H1 (cell line): Measurements from ENCODE around the gene URB2. TPM values are rescaled to one million over a fixed set of nuclear protein-coding genes. Genes with fewer than 3 reads are reported as not detected.

Source experiments
- CTCF ChIA-PET: fragments of 300-600 bp; sonication (Branson Sonifier 250); formaldehyde crosslinking; loops from one replicate; lab custom pipeline; 2021; ENCODE audit not compliant: partially characterized antibody; lab: Charles Lee
- POLR2A ChIA-PET: fragments of 300-600 bp; sonication (Branson Sonifier 250); formaldehyde crosslinking; loops from one replicate; lab custom pipeline; 2021; ENCODE audit warnings: inconsistent platforms; ENCODE audit not compliant: partially characterized antibody; lab: Charles Lee
- DNase-seq, 2 experiments: peaks; one replicate each; pipeline versions ENCODE4 v3.0.0 to v3.0.0-alpha.2; 2010 to 2022; ENCODE audit warnings: low spot score in 2 of 2, low read depth in 1 of 2, mixed read lengths in 1 of 2
- FAIRE-seq: peaks from 2 replicates; lab custom pipeline; 2011; peaks lifted over from hg19 to GRCh38; lab: Jason Lieb, UNC
- H2AFZ ChIP-seq: 2 replicates; pipeline ENCODE4 v1.8.1; 2012; ENCODE audit warnings: low read length, inconsistent platforms
- H2AK5ac ChIP-seq: 2 replicates; pipeline ENCODE4 v1.6.1; 2013; ENCODE audit warnings: low read depth, low read length
- H2BK120ac ChIP-seq: replicated peaks from 2 replicates; pipeline ENCODE3; 2013; ENCODE audit warnings: low read depth, low read length, inconsistent platforms
- H2BK12ac ChIP-seq: 2 replicates; pipeline ENCODE4 v1.6.1; 2013; ENCODE audit warnings: low read depth, low read length
- H2BK15ac ChIP-seq: 2 replicates; pipeline ENCODE4 v1.6.1; 2013; ENCODE audit warnings: low read length
- H2BK20ac ChIP-seq: 2 replicates; pipeline ENCODE4 v1.6.1; 2013; ENCODE audit warnings: low read length
- H2BK5ac ChIP-seq: 2 replicates; pipeline ENCODE4 v1.6.1; 2013; ENCODE audit warnings: low read depth, low read length
- H3K14ac ChIP-seq: 2 replicates; pipeline ENCODE4 v1.6.1; 2013; ENCODE audit warnings: inconsistent platforms; ENCODE audit not compliant: insufficient read length
- H3K18ac ChIP-seq: 2 replicates; pipeline ENCODE4 v1.6.1; 2013; ENCODE audit warnings: low read length; ENCODE audit errors: extremely low read depth
- H3K23ac ChIP-seq: 2 replicates; pipeline ENCODE4 v1.6.1; 2013; ENCODE audit warnings: inconsistent platforms; ENCODE audit not compliant: insufficient read length
- H3K23me2 ChIP-seq: 2 replicates; pipeline ENCODE4 v1.6.1; 2013; ENCODE audit warnings: low read depth, low read length
- H3K27ac ChIP-seq: 2 replicates; pipeline ENCODE4 v1.6.1; 2011; ENCODE audit warnings: low read depth, low read length, inconsistent platforms
- H3K27me3 ChIP-seq, 4 experiments: replicated peaks in 1 of 4; 1 replicate in 1 of 4; 2 replicates in 3 of 4; pipeline versions ENCODE4 v1.6.1 to v1.8.1; 2011 to 2013; ENCODE audit warnings: low read length in 3 of 4, mild to moderate bottlenecking in 3 of 4, inconsistent platforms in 2 of 4, mixed read lengths in 2 of 4, moderate library complexity in 1 of 4; ENCODE audit not compliant: control insufficient read depth in 3 of 4, insufficient read depth in 3 of 4; ENCODE audit errors: extremely low read depth in 1 of 4
- H3K36me3 ChIP-seq, 4 experiments: 2 replicates each; pipeline versions ENCODE4 v1.6.1 to v1.8.1; 2011 to 2013; ENCODE audit warnings: mild to moderate bottlenecking in 4 of 4, low read length in 3 of 4, moderate library complexity in 2 of 4, control low read depth in 1 of 4, inconsistent platforms in 1 of 4; ENCODE audit not compliant: insufficient read depth in 4 of 4, control insufficient read depth in 2 of 4
- H3K4ac ChIP-seq: replicated peaks from 2 replicates; pipeline ENCODE3; 2013; ENCODE audit warnings: low read length, low read depth, mixed read lengths, inconsistent platforms; ENCODE audit not compliant: insufficient read length
- H3K4me1 ChIP-seq, 4 experiments: replicated peaks in 1 of 4; 1 replicate in 1 of 4; 2 replicates in 3 of 4; pipeline versions ENCODE4 v1.6.1 to v1.8.1; 2011 to 2013; ENCODE audit warnings: low read length in 3 of 4, inconsistent platforms in 2 of 4, mixed read lengths in 1 of 4; ENCODE audit not compliant: insufficient read depth in 4 of 4, control insufficient read depth in 3 of 4
- H3K4me2 ChIP-seq, 2 experiments: 2 replicates each; pipeline versions ENCODE4 v1.6.1 to v1.8.1; 2011 to 2013; ENCODE audit warnings: low read depth in 2 of 2, low read length in 2 of 2, control low read depth in 1 of 2, inconsistent platforms in 1 of 2, mild to moderate bottlenecking in 1 of 2; ENCODE audit not compliant: insufficient read depth in 1 of 2
- H3K4me3 ChIP-seq, 4 experiments: fragments of 200-600, 300-600 bp in 1 of 4; sonication (generic), shearing (Covaris generic), sonication (Bioruptor Twin) in 1 of 4; 2 replicates each; pipeline versions ENCODE4 v1.5.1 to v1.8.1; 2011 to 2016; ENCODE audit warnings: low read length in 4 of 4, low read depth in 3 of 4, control low read depth in 2 of 4, inconsistent platforms in 2 of 4, mild to moderate bottlenecking in 2 of 4, mixed read lengths in 1 of 4, moderate library complexity in 1 of 4; ENCODE audit not compliant: insufficient read depth in 2 of 4; ENCODE audit errors: extremely low read depth in 1 of 4
- H3K56ac ChIP-seq: replicated peaks from 2 replicates; pipeline ENCODE3; 2013; ENCODE audit warnings: low read depth, mild to moderate bottlenecking, mixed read lengths, low read length, inconsistent platforms; ENCODE audit not compliant: insufficient read length
- H3K79me1 ChIP-seq: 2 replicates; pipeline ENCODE4 v1.6.1; 2013; ENCODE audit warnings: low read depth, low read length, control low read depth
- H3K79me2 ChIP-seq, 2 experiments: 2 replicates each; pipeline versions ENCODE4 v1.6.1 to v1.8.1; 2012 to 2013; ENCODE audit warnings: low read length in 2 of 2, mild to moderate bottlenecking in 2 of 2, inconsistent platforms in 1 of 2; ENCODE audit not compliant: insufficient read depth in 2 of 2, control insufficient read depth in 1 of 2
- H3K9ac ChIP-seq, 4 experiments: replicated peaks in 1 of 4; 1 replicate in 1 of 4; 2 replicates in 3 of 4; pipeline versions ENCODE4 v1.6.1 to v1.8.1; 2011 to 2013; ENCODE audit warnings: low read depth in 3 of 4, low read length in 3 of 4, control low read depth in 2 of 4, mild to moderate bottlenecking in 2 of 4, moderate library complexity in 2 of 4, inconsistent platforms in 1 of 4; ENCODE audit errors: extremely low read depth in 1 of 4
- H3K9me3 ChIP-seq, 2 experiments: 2 replicates each; pipeline versions ENCODE4 v1.6.1 to v1.8.1; 2012 to 2013; ENCODE audit warnings: mild to moderate bottlenecking in 2 of 2, moderate library complexity in 2 of 2, control low read depth in 1 of 2, inconsistent platforms in 1 of 2, low read depth in 1 of 2, low read length in 1 of 2, mixed read lengths in 1 of 2; ENCODE audit not compliant: insufficient read depth in 2 of 2
- H4K20me1 ChIP-seq, 2 experiments: replicated peaks in 1 of 2; 2 replicates each; pipeline versions ENCODE3 to v1.8.1; 2011 to 2013; ENCODE audit warnings: inconsistent platforms in 2 of 2, low read length in 2 of 2, mild to moderate bottlenecking in 1 of 2; ENCODE audit not compliant: insufficient read depth in 2 of 2, control insufficient read depth in 1 of 2
- H4K5ac ChIP-seq: 2 replicates; pipeline ENCODE4 v1.6.1; 2013; ENCODE audit warnings: low read length, low read depth, mixed read lengths, inconsistent platforms; ENCODE audit not compliant: insufficient read length
- H4K8ac ChIP-seq: 2 replicates; pipeline ENCODE4 v1.8.0; 2013; ENCODE audit warnings: mild to moderate bottlenecking, moderate library complexity, low read length, inconsistent platforms; ENCODE audit not compliant: insufficient read depth; ENCODE audit errors: extremely low read depth
- H4K91ac ChIP-seq: replicated peaks from 2 replicates; pipeline ENCODE3; 2013; ENCODE audit warnings: low read length, mixed read lengths, inconsistent platforms; ENCODE audit not compliant: insufficient read length
- FOSL1 ChIP-seq: IDR thresholded peaks from 2 replicates; pipeline ENCODE4 v1.6.1; 2011; ENCODE audit warnings: mild to moderate bottlenecking, low read depth, low read length, moderate library complexity; ENCODE audit not compliant: insufficient read depth
- MAX ChIP-seq: IDR thresholded peaks from 2 replicates; pipeline ENCODE4 v1.6.1; 2012; ENCODE audit warnings: inconsistent platforms
- NRF1 ChIP-seq: IDR thresholded peaks from 2 replicates; pipeline ENCODE4 v1.6.1; 2011; ENCODE audit warnings: mild to moderate bottlenecking, low read depth, low read length, improper control_type of control experiment
- RXRA ChIP-seq: IDR thresholded peaks from 2 replicates; pipeline ENCODE4 v1.6.1; 2011; ENCODE audit warnings: low read depth, mild to moderate bottlenecking, low read length, moderate library complexity; ENCODE audit not compliant: insufficient read depth
- WGBS, 2 experiments: shearing (Covaris generic) in 1 of 2; methylation state at CpG; one replicate each; pipeline versions ENCODE4 v1.1.6 to v1.1.7; 2013 to 2015; ENCODE audit warnings: low lambda C conversion rate in 2 of 2, mixed read lengths in 2 of 2, inconsistent platforms in 1 of 2, low coverage in 1 of 2, missing lambda C conversion rate in 1 of 2; ENCODE audit not compliant: insufficient replicate concordance in 2 of 2, insufficient coverage in 1 of 2, insufficient read length in 1 of 2; ENCODE audit errors: extremely low coverage in 1 of 2, missing lambda C conversion rate in 1 of 2; 5-methylcytosine and 5-hydroxymethylcytosine counted together
- polyA plus RNA-seq, 7 experiments: library from polyadenylated mRNA; depleted of rRNA in 3 of 7; stranded (reverse) in 5 of 7; unstranded in 2 of 7; fragments of >200 nt in 5 of 7; fragments of 200-250 nt in 2 of 7; gene quantifications; 1 replicate in 5 of 7; 2 replicates in 1 of 7; 4 replicates in 1 of 7; pipeline versions ENCODE4 v1.2.1 to v1.2.3, GENCODE V29; 2011 to 2013; ENCODE audit warnings: missing spikeins in 2 of 7, mixed read lengths in 2 of 7
- total RNA-seq: library from RNA; stranded (reverse); fragmentation: NEBNext Ultra II Directional; extraction: Animal tissue kit (Norgen Biotek cat#: 25700); gene quantifications from 2 replicates; pipeline ENCODE4 v1.2.1, GENCODE V29; 2021

Gene URB2
- total and polyA plus RNA-seq, 2 of the 8 experiments (the other 6 are each of a cell fraction or from before 2014, with no cell fraction given), result 13.7 to 33.0 TPM

- WGBS, 2 experiments, result 92% methylated on average over 5 of the region's 5 CpGs; no CpG with 5 or more reads in 1 of the 2 experiments
- Histone ChIP-seq H4K8ac (no peak overlapping the region), H3K14ac (no peak overlapping the region), H2AFZ (no peak overlapping the region), H3K79me2 (peaks cover 0 to 49% of the 10 kb centered on the region in 2 experiments; a peak in 2 of 4 replicates), H4K91ac (no peak overlapping the region), H3K27ac (no peak overlapping the region), H3K23ac (no peak overlapping the region), H3K4me2 (no peak overlapping the region), H3K4ac (no peak overlapping the region), H3K9ac (no peak overlapping the region), H2BK120ac (no peak overlapping the region), H2BK12ac (no peak overlapping the region), H4K5ac (no peak overlapping the region), H3K79me1 (peaks cover 21% of the 10 kb centered on the region), H2BK20ac (no peak overlapping the region), H2BK15ac (no peak overlapping the region), H2AK5ac (no peak overlapping the region), H3K36me3 (peaks cover 18 to 55% (median 43%) of the 10 kb centered on the region in 4 experiments; a peak in 7 of 8 replicates), H3K27me3 (no peaks in the 10 kb centered on the region), H3K56ac (no peak overlapping the region), H4K20me1 (peaks cover 7 to 21% of the 10 kb centered on the region in 2 experiments), H3K4me1 (no peaks in the 10 kb centered on the region), H3K18ac (no peak overlapping the region), H3K23me2 (no peaks in the 10 kb centered on the region), H3K9me3 (no peaks in the 10 kb centered on the region), H2BK5ac (no peak overlapping the region), H3K4me3 (no peak overlapping the region)
- no peak for FAIRE-seq
- POLR2A ChIA-PET, result no interaction called here
- no peak for DNase-seq
- CTCF ChIA-PET, result interaction anchor here (0.5 kb wide), 1 partner anchor 71 kb away, joined by 3 read pairs; no protein-coding TSS in a partner anchor
- TF ChIP-seq MAX, result no peak
- no peak for TF ChIP-seq NRF1
- TF ChIP-seq RXRA, result no peak
- no peak for TF ChIP-seq FOSL1
Measured at GRCh38 chr1:229642376-229642775, 16.3 kb downstream of the URB2 start.
